ENCODE results near the gene ERMARD.

The ERMARD gene

GRCh38 chr6:169804427-169804826, 53.0 kb downstream of the ERMARD start:
- TF ChIP-seq EZH2phosphoT487 (IDR thresholded peaks at IDR 0.05; ENCODE audit: low read depth): no peak
- TF ChIP-seq, protein P1, sequence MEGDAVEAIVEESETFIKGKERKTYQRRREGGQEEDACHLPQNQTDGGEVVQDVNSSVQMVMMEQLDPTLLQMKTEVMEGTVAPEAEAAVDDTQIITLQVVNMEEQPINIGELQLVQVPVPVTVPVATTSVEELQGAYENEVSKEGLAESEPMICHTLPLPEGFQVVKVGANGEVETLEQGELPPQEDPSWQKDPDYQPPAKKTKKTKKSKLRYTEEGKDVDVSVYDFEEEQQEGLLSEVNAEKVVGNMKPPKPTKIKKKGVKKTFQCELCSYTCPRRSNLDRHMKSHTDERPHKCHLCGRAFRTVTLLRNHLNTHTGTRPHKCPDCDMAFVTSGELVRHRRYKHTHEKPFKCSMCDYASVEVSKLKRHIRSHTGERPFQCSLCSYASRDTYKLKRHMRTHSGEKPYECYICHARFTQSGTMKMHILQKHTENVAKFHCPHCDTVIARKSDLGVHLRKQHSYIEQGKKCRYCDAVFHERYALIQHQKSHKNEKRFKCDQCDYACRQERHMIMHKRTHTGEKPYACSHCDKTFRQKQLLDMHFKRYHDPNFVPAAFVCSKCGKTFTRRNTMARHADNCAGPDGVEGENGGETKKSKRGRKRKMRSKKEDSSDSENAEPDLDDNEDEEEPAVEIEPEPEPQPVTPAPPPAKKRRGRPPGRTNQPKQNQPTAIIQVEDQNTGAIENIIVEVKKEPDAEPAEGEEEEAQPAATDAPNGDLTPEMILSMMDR (IDR thresholded peaks at IDR 0.05; ENCODE audit: low read depth, low read length): no peak

GRCh38 chr6:169805242-169805838, 53.9 kb downstream of the ERMARD start:
- Histone ChIP-seq H2AFZ (ENCODE audit: low read depth, low read length) (no peak overlapping the region), H3K36me3 (replicated peaks; ENCODE audit: low read depth, low read length) (no peaks in the 10 kb centered on the region), H3K79me2 (ENCODE audit: low read length) (no peaks in the 10 kb centered on the region), H3K27ac (ENCODE audit: low read length) (no peak overlapping the region), H3K4me2 (ENCODE audit: low read length) (no peak overlapping the region), H3K27me3 (ENCODE audit: low read depth, low read length) (no peaks in the 10 kb centered on the region), H3K9me3 (ENCODE audit: insufficient read depth, low read length) (no peaks in the 10 kb centered on the region), H3K9ac (ENCODE audit: low read length) (no peak overlapping the region), H4K20me1 (ENCODE audit: insufficient read depth, low read length) (no peaks in the 10 kb centered on the region), H3K4me1 (ENCODE audit: low read length) (peaks cover 10% of the 10 kb centered on the region), H3K4me3 (ENCODE audit: low read length) (no peak overlapping the region)
- TF ChIP-seq EZH2phosphoT487 (IDR thresholded peaks at IDR 0.05; ENCODE audit: low read depth): no peak
- TF ChIP-seq, protein P1 (IDR thresholded peaks at IDR 0.05; ENCODE audit: low read depth, low read length): no peak

More at GRCh38 chr6:169804427-169804826, 53.0 kb downstream of the ERMARD start:
- Histone ChIP-seq H3K4me2 (ENCODE audit: low read length) (no peak overlapping the region), H3K27ac (ENCODE audit: low read length) (no peak overlapping the region), H3K36me3 (replicated peaks; ENCODE audit: low read depth, low read length) (no peaks in the 10 kb centered on the region), H3K4me3 (ENCODE audit: low read length) (no peak overlapping the region), H4K20me1 (ENCODE audit: insufficient read depth, low read length) (no peaks in the 10 kb centered on the region), H3K4me1 (ENCODE audit: low read length) (peaks cover 9% of the 10 kb centered on the region), H2AFZ (ENCODE audit: low read depth, low read length) (no peak overlapping the region), H3K79me2 (ENCODE audit: low read length) (no peaks in the 10 kb centered on the region), H3K9ac (ENCODE audit: low read length) (no peak overlapping the region), H3K9me3 (ENCODE audit: insufficient read depth, low read length) (no peaks in the 10 kb centered on the region), H3K27me3 (ENCODE audit: low read depth, low read length) (no peaks in the 10 kb centered on the region)

GRCh38 chr6:169806701-169807100, 55.3 kb downstream of the ERMARD start:
- Histone ChIP-seq H3K4me2 (ENCODE audit: low read length) (no peak overlapping the region), H3K9me3 (ENCODE audit: insufficient read depth, low read length) (no peaks in the 10 kb centered on the region), H3K27me3 (ENCODE audit: low read depth, low read length) (no peaks in the 10 kb centered on the region), H2AFZ (ENCODE audit: low read depth, low read length) (no peak overlapping the region), H3K9ac (ENCODE audit: low read length) (no peak overlapping the region), H3K36me3 (replicated peaks; ENCODE audit: low read depth, low read length) (no peaks in the 10 kb centered on the region), H3K4me1 (ENCODE audit: low read length) (peaks cover 7% of the 10 kb centered on the region; the same call in 1 of the 2 replicates), H3K79me2 (ENCODE audit: low read length) (no peaks in the 10 kb centered on the region), H3K4me3 (ENCODE audit: low read length) (no peak overlapping the region), H4K20me1 (ENCODE audit: insufficient read depth, low read length) (no peaks in the 10 kb centered on the region), H3K27ac (ENCODE audit: low read length) (no peak overlapping the region)
- TF ChIP-seq EZH2phosphoT487 (IDR thresholded peaks at IDR 0.05; ENCODE audit: low read depth): no peak
- TF ChIP-seq, protein P1 (IDR thresholded peaks at IDR 0.05; ENCODE audit: low read depth, low read length): no peak

- Histone ChIP-seq H3K36me3 (replicated peaks; ENCODE audit: low read depth, low read length) (no peaks in the 10 kb centered on the region), H4K20me1 (ENCODE audit: insufficient read depth, low read length) (no peaks in the 10 kb centered on the region), H3K9ac (ENCODE audit: low read length) (no peak overlapping the region), H3K27ac (ENCODE audit: low read length) (no peak overlapping the region), H3K4me2 (ENCODE audit: low read length) (no peak overlapping the region), H3K9me3 (ENCODE audit: insufficient read depth, low read length) (no peaks in the 10 kb centered on the region), H3K27me3 (ENCODE audit: low read depth, low read length) (no peaks in the 10 kb centered on the region), H3K4me3 (ENCODE audit: low read length) (no peak overlapping the region), H3K79me2 (ENCODE audit: low read length) (no peaks in the 10 kb centered on the region), H3K4me1 (ENCODE audit: low read length) (peaks cover 7% of the 10 kb centered on the region; the same call in 1 of the 2 replicates), H2AFZ (ENCODE audit: low read depth, low read length) (no peak overlapping the region)
- TF ChIP-seq EZH2phosphoT487 (IDR thresholded peaks at IDR 0.05; ENCODE audit: low read depth): no peak
- TF ChIP-seq, protein P1 (IDR thresholded peaks at IDR 0.05; ENCODE audit: low read depth, low read length): no peak
Observed at GRCh38 chr6:169807229-169807628, 55.8 kb downstream of the ERMARD start.

Data from OCI-LY3 (cell line).